AG04450 (cell line): ENCODE measurements around the gene OR51F2. TPM values are rescaled to one million over a fixed set of nuclear protein-coding genes. Genes with fewer than 3 reads are reported as not detected.
"Not testable (repeated sequence)": the region's sequence is repeated elsewhere in the genome, so short reads cannot be mapped to it uniquely, and the experiment has no call there.

ENCODE experiments used
- CTCF ChIA-PET: fragments of 300-600, 350-600 bp; formaldehyde crosslinking; extraction: SDS; loops from one replicate; lab custom pipeline; 2022; ENCODE audit warnings: antibody characterized with exemption, inconsistent platforms; lab: Charles Lee
- POLR2A ChIA-PET: fragments of 350-600 bp; formaldehyde crosslinking; extraction: SDS; loops from one replicate; lab custom pipeline; 2021; ENCODE audit warnings: antibody characterized with exemption, inconsistent platforms; lab: Yijun Ruan, JAX
- DNase-seq: peaks from one replicate; pipeline ENCODE4 v3.0.0-alpha.2; 2011; ENCODE audit warnings: low read depth, low spot score
- H3K27ac ChIP-seq: one replicate; pipeline ENCODE4 v1.5.1; 2012; ENCODE audit warnings: low read depth, low read length, control low read depth
- H3K27me3 ChIP-seq: one replicate; pipeline ENCODE4 v1.6.0; 2012; ENCODE audit warnings: low read length; ENCODE audit not compliant: control insufficient read depth, insufficient read depth
- H3K4me3 ChIP-seq: 2 replicates; pipeline ENCODE4 v1.5.1; 2011; ENCODE audit warnings: mild to moderate bottlenecking, low read depth, low read length, control low read depth
- H3K9me3 ChIP-seq: 2 replicates; pipeline ENCODE4 v1.5.1; 2012; ENCODE audit warnings: low read length; ENCODE audit not compliant: control insufficient read depth, insufficient read depth
- CTCF ChIP-seq: IDR thresholded peaks from 2 replicates; pipeline ENCODE4 v1.5.1; 2011; ENCODE audit warnings: low read depth, low read length, control low read depth, inconsistent platforms
- polyA plus RNA-seq: library from polyadenylated mRNA; depleted of rRNA; stranded (reverse); fragments of >200 nt; gene quantifications from 2 replicates; pipeline ENCODE4 v1.2.3, GENCODE V29; 2011

OR51F2 gene
- polyA plus RNA-seq, 1 experiment = not detected

GRCh38 chr11:4830346-4830745 is 9.2 kb downstream of the OR51F2 start:
- POLR2A ChIA-PET = no interaction called here
- CTCF ChIA-PET = interaction anchor here (0.6 to 2.0 kb wide), 3 partner anchors 194 to 204 kb away, joined by 3 to 20 read pairs (median 5); partner anchors contain the start of gene OR51D1
- H3K9me3 ChIP-seq = no peaks in the 10 kb centered on the region
- TF ChIP-seq CTCF = no peak
- no peak overlapping the region for H3K4me3 ChIP-seq
- no peaks in the 10 kb centered on the region for H3K27me3 ChIP-seq
- no peak for DNase-seq
- H3K27ac ChIP-seq = no peak overlapping the region

GRCh38 chr11:4830909-4831308 is 9.8 kb downstream of the OR51F2 start:
- no peaks in the 10 kb centered on the region for H3K27me3 ChIP-seq
- TF ChIP-seq CTCF = no peak
- no peaks in the 10 kb centered on the region for H3K9me3 ChIP-seq
- CTCF ChIA-PET = interaction anchor here (2.0 kb wide), 1 partner anchor 194 kb away, joined by 20 read pairs; the partner anchor contains the start of gene OR51D1
- DNase-seq = no peak
- POLR2A ChIA-PET = no interaction called here
- no peak overlapping the region for H3K27ac ChIP-seq
- H3K4me3 ChIP-seq = no peak overlapping the region

- TF ChIP-seq CTCF = no peak
These were observed 18.9 kb downstream of the OR51F2 start for GRCh38 chr11:4839851-4840549.

GRCh38 chr11:4848908-4849532 is 27.9 kb downstream of the OR51F2 start, which contains the start of gene OR51S1:
Gene OR51S1 (minus strand): TSS chr11:4849208. CDS start chr11:4849208, 0 bp downstream.
- TF ChIP-seq CTCF = no peak
- no peak within 1 kb of the TSS for H3K27ac ChIP-seq
- no peak for DNase-seq
- H3K4me3 ChIP-seq = no peak within 1 kb of the TSS
- ChIA-PET CTCF (no interaction called here), POLR2A (no interaction called here)
- no peaks in the 10 kb centered on the region for H3K27me3 ChIP-seq
- H3K9me3 ChIP-seq = no peaks in the 10 kb centered on the region

More at GRCh38 chr11:4839851-4840549, 18.9 kb downstream of the OR51F2 start:
- ChIA-PET POLR2A (no interaction called here), CTCF (no interaction called here)
- H3K27ac ChIP-seq = no peak overlapping the region
- no peaks in the 10 kb centered on the region for H3K27me3 ChIP-seq
- DNase-seq = no peak
- no peak overlapping the region for H3K4me3 ChIP-seq
- H3K9me3 ChIP-seq = no peaks in the 10 kb centered on the region

GRCh38 chr11:4851033-4851432 is 29.9 kb downstream of the OR51F2 start:
- H3K27me3 ChIP-seq = no peaks in the 10 kb centered on the region
- no peaks in the 10 kb centered on the region for H3K9me3 ChIP-seq
- POLR2A ChIA-PET = no interaction called here
- no peak overlapping the region for H3K27ac ChIP-seq
- TF ChIP-seq CTCF = no peak
- CTCF ChIA-PET = interaction anchor here (1.2 kb wide), 1 partner anchor 214 kb away, joined by 7 read pairs; the partner anchor contains the start of gene OR51D1
- no peak overlapping the region for H3K4me3 ChIP-seq
- no peak for DNase-seq

- H3K9me3 ChIP-seq, H3K27ac ChIP-seq, H3K27me3 ChIP-seq, DNase-seq, POLR2A ChIA-PET, H3K4me3 ChIP-seq: not testable (repeated sequence)
- CTCF ChIA-PET = interaction anchor here (1.2 kb wide), 1 partner anchor 28 kb away, joined by 4 read pairs; no protein-coding TSS in a partner anchor
These were observed 33.2 kb downstream of the OR51F2 start for GRCh38 chr11:4854286-4854685.
